ENCODE data around the gene IGFN1. TPM values are rescaled to one million over a fixed set of nuclear protein-coding genes. Genes with fewer than 3 reads are reported as not detected.

IGFN1 gene
- total RNA-seq, 1 donor from 2014 or later: 0.38 TPM

- DNase-seq (ENCODE audit: low spot score, unreplicated experiment): no peak
Observed at GRCh38 chr1:201181323-201181722, 9.3 kb upstream of the IGFN1 start.

GRCh38 chr1:201181726-201182125 is 8.9 kb upstream of the IGFN1 start:
- Mint-ChIP-seq H3K4me1 (ENCODE audit: low read depth) (peaks cover 9% of the 10 kb centered on the region), H3K4me3 (ENCODE audit: low read depth) (no peak overlapping the region), H3K27ac (no peak overlapping the region), H3K9me3 (ENCODE audit: low read depth) (peaks cover 7% of the 10 kb centered on the region), H3K36me3 (ENCODE audit: insufficient read depth) (no peaks in the 10 kb centered on the region), H3K27me3 (peaks cover 27% of the 10 kb centered on the region)
- no peak for DNase-seq (ENCODE audit: low spot score, unreplicated experiment)
- TF ChIP-seq, protein P1, sequence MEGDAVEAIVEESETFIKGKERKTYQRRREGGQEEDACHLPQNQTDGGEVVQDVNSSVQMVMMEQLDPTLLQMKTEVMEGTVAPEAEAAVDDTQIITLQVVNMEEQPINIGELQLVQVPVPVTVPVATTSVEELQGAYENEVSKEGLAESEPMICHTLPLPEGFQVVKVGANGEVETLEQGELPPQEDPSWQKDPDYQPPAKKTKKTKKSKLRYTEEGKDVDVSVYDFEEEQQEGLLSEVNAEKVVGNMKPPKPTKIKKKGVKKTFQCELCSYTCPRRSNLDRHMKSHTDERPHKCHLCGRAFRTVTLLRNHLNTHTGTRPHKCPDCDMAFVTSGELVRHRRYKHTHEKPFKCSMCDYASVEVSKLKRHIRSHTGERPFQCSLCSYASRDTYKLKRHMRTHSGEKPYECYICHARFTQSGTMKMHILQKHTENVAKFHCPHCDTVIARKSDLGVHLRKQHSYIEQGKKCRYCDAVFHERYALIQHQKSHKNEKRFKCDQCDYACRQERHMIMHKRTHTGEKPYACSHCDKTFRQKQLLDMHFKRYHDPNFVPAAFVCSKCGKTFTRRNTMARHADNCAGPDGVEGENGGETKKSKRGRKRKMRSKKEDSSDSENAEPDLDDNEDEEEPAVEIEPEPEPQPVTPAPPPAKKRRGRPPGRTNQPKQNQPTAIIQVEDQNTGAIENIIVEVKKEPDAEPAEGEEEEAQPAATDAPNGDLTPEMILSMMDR (IDR thresholded peaks at IDR 0.05; ENCODE audit: unreplicated experiment): no peak

More at GRCh38 chr1:201181323-201181722, 9.3 kb upstream of the IGFN1 start:
- no peak overlapping the region for H3K27ac Mint-ChIP-seq
- H3K9me3 Mint-ChIP-seq (ENCODE audit: low read depth): peaks cover 7% of the 10 kb centered on the region
- peaks cover 27% of the 10 kb centered on the region for H3K27me3 Mint-ChIP-seq
- no peak overlapping the region for H3K4me3 Mint-ChIP-seq (ENCODE audit: low read depth)
- no peaks in the 10 kb centered on the region for H3K36me3 Mint-ChIP-seq (ENCODE audit: insufficient read depth)
- TF ChIP-seq, protein P1 (IDR thresholded peaks at IDR 0.05; ENCODE audit: unreplicated experiment): no peak
- peaks cover 11% of the 10 kb centered on the region for H3K4me1 Mint-ChIP-seq (ENCODE audit: low read depth)

DNA sequence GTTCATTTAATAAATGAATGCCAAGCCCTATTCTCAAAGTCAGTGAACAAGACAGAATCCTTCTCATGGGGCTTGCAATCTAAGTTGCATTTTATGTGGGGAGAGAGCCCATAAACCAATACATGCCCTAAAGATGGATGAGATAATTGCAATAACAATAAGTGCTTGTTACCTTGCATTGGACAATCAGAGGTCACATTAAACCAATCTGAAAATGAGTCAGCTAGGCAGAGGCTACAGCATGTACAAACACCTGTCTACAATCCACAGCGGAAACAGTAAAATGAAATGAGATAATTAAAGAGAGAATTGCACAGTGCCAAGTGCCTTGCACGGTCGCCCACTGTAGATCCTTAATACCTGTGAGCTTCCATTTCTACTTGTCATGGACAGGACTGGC is 7.4 kb upstream of the IGFN1 start:
- no peak overlapping the region for H3K27ac Mint-ChIP-seq
- peaks cover 7% of the 10 kb centered on the region for H3K9me3 Mint-ChIP-seq (ENCODE audit: low read depth)
- DNase-seq (ENCODE audit: low spot score, unreplicated experiment): no peak
- no peaks in the 10 kb centered on the region for H3K36me3 Mint-ChIP-seq (ENCODE audit: insufficient read depth)
- peaks cover 27% of the 10 kb centered on the region for H3K27me3 Mint-ChIP-seq
- H3K4me1 Mint-ChIP-seq (ENCODE audit: low read depth): peaks cover 3% of the 10 kb centered on the region
- TF ChIP-seq, protein P1 (IDR thresholded peaks at IDR 0.05; ENCODE audit: unreplicated experiment): no peak
- no peak overlapping the region for H3K4me3 Mint-ChIP-seq (ENCODE audit: low read depth)

DNA sequence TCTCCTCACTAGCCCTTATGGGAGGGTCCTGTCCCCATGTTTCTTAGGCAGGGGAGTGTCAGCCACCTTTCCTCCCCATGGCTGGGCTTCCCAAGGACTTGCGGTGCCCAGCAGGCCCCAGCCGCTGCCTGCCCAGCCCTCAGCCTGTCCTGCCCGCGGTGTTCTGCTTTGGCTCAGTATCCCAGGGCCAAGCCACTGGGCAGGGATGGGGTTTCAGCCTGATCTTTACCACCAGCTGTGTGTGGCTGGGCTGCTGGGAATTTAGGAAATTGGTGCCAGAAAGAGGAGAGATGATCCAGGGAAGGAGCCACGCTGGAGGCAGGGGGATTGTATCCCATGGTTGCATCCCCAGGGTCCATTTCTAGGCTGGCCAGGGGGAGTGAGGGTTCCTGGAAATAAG is 6.9 kb upstream of the IGFN1 start:
- H3K27ac Mint-ChIP-seq: no peak overlapping the region
- no peaks in the 10 kb centered on the region for H3K36me3 Mint-ChIP-seq (ENCODE audit: insufficient read depth)
- H3K4me1 Mint-ChIP-seq (ENCODE audit: low read depth): peaks cover 3% of the 10 kb centered on the region
- H3K27me3 Mint-ChIP-seq: peaks cover 27% of the 10 kb centered on the region
- no peak overlapping the region for H3K4me3 Mint-ChIP-seq (ENCODE audit: low read depth)
- no peak for DNase-seq (ENCODE audit: low spot score, unreplicated experiment)
- H3K9me3 Mint-ChIP-seq (ENCODE audit: low read depth): peaks cover 6% of the 10 kb centered on the region
- TF ChIP-seq, protein P1 (IDR thresholded peaks at IDR 0.05; ENCODE audit: unreplicated experiment): no peak

DNA sequence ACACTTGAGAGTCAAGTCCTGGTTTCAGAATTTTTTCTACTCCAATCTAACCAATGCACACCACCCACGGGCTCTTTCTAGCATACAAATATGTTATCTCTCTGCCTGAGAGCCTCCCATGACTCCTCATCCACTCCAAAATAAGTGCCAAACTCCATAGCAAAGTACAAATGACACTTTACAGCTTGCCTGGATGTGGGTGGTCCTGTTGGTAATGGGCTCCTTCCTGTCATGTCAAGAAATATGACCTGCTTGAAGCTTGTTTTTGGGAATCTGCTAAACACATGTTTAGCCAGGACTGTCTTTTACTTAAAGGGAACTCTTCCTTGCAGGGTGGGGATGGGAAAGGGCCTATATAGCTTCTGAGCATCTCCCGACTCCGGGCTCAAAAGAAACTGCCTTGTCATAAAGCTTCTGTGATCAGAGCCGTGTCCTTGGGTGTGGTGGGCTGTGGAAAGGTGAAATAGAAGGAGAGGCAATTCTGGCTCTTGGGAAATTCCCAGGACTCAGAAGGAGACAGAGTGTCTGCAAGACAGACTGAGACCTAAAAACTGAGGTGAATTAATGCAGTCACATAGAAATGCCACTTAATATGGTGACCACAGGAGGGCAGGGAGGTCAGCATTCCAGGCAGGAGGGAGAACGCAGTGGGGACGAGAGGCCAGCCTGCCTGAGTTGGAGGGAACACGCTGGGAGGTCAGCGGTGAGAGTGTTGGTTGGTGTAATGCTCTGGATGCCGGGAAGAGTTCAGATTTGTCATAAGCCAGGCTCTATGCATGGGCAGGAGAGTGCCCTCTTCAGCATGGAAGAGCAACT is 6.1 kb upstream of the IGFN1 start:
- no peak overlapping the region for H3K4me3 Mint-ChIP-seq (ENCODE audit: low read depth)
- H3K27ac Mint-ChIP-seq: peak overlapping the region; percentile 8
- TF ChIP-seq, protein P1 (IDR thresholded peaks at IDR 0.05; ENCODE audit: unreplicated experiment): peak; percentile 41
- no peak for DNase-seq (ENCODE audit: low spot score, unreplicated experiment)
- H3K4me1 Mint-ChIP-seq (ENCODE audit: low read depth): peaks cover 3% of the 10 kb centered on the region
- H3K27me3 Mint-ChIP-seq: peaks cover 27% of the 10 kb centered on the region
- no peaks in the 10 kb centered on the region for H3K36me3 Mint-ChIP-seq (ENCODE audit: insufficient read depth)
- H3K9me3 Mint-ChIP-seq (ENCODE audit: low read depth): no peaks in the 10 kb centered on the region

Measured in progenitor cell of endocrine pancreas (in vitro differentiated cells).